Upper lobe of left lung (tissue), 6 donors: Measurements from ENCODE around the gene TROAP. TPM values are rescaled to one million over a fixed set of nuclear protein-coding genes. Genes with fewer than 3 reads are reported as not detected.

Experiments used
- ATAC-seq, 2 donors: fragments of 200-7000 bp; cut with Tn5 transposase; one replicate each; pipeline ENCODE4 v1.9.1; 2022; ENCODE audit warnings: mild to moderate bottlenecking in 2 of 2, moderate library complexity in 2 of 2; ENCODE audit not compliant: low FRiP score in 2 of 2
- DNase-seq, 2 donors: peaks; one replicate each; pipeline ENCODE4 v3.0.0-alpha.2; 2019 to 2020
- H3K27ac ChIP-seq, 4 donors: fragments of 200-600 bp; sonication (generic); one replicate each; pipeline ENCODE4 v1.5.1; 2016 to 2019
- H3K27me3 ChIP-seq, 4 donors: fragments of 200-600 bp; sonication (generic); one replicate each; pipeline ENCODE4 v1.5.1; 2017 to 2019
- H3K36me3 ChIP-seq, 4 donors: fragments of 200-600 bp; sonication (generic); one replicate each; pipeline ENCODE4 v1.5.1; 2016 to 2019
- H3K4me1 ChIP-seq, 4 donors: fragments of 200-600 bp; sonication (generic); one replicate each; pipeline ENCODE4 v1.5.1; 2018 to 2019
- H3K4me3 ChIP-seq, 4 donors: fragments of 200-600 bp; sonication (generic); one replicate each; pipeline ENCODE4 v1.5.1; 2017 to 2019; ENCODE audit warnings: mild to moderate bottlenecking in 2 of 4, moderate library complexity in 1 of 4
- H3K9me3 ChIP-seq, 4 donors: fragments of 200-600 bp; sonication (generic); one replicate each; pipeline ENCODE4 v1.5.1; 2018 to 2019
- EP300 ChIP-seq, 4 donors: sonication (generic); formaldehyde crosslinking; IDR thresholded peaks; one replicate each; pipeline ENCODE4 v1.5.1; 2017; ENCODE audit warnings: antibody characterized with exemption in 4 of 4, control low read depth in 2 of 4
- POLR2A ChIP-seq, 4 donors: fragments of 450-650 bp; IDR thresholded peaks; one replicate each; pipeline ENCODE4 v1.5.1; 2016 to 2017; ENCODE audit warnings: antibody characterized with exemption in 4 of 4, mild to moderate bottlenecking in 2 of 4
- POLR2AphosphoS5 ChIP-seq, 2 donors: sonication (generic); formaldehyde crosslinking; IDR thresholded peaks; one replicate each; pipeline ENCODE4 v1.5.1; 2017; ENCODE audit warnings: antibody characterized with exemption in 2 of 2
- WGBS, 2 donors: methylation state at CpG; one replicate each; pipeline ENCODE4 v1.1.5; 2017 to 2018; 5-methylcytosine and 5-hydroxymethylcytosine counted together
- total RNA-seq, 6 donors: library from RNA; depleted of rRNA in 4 of 6; stranded (reverse); fragments of >200 nt in 4 of 6; gene quantifications; one replicate each; pipeline versions ENCODE4 v1.1.0 to v1.2.1, GENCODE V29; 2016 to 2021
- TF ChIP-seq, protein P1 (sequence below), 6 experiments: fragments of 450-650 bp in 4 of 6; fragments of 200-600 bp in 2 of 6; sonication (generic) in 2 of 6; IDR thresholded peaks; one replicate each; pipeline ENCODE4 v1.5.1; 2016 to 2019; ENCODE audit warnings: antibody characterized with exemption in 6 of 6
- donor health status: DM: no; HTN: no; CAD: no; lungs with moderate emphysema.
- donor health status: DM: no; HTN: yes; CAD: no; lungs with severe emphysema.

TROAP gene
- total RNA-seq, 6 donors from 2014 or later: 0.86 to 3.3 (median 3.0) TPM; not detected in 2

DNA sequence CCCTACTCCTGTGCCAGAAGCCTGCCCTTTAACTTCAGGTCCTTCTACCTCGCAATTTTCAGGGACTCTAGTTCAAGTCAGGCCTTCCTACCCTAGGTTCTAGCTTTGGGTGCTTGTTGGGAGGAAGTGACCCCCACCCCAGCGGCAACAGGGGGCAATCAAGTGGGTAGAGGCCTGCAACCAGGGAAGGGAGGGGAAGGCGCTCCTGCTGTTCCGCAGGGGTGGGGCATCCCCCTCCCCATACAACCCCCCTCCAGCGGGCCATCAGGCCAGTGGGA, 28.3 kb upstream of the TROAP start:
- Histone ChIP-seq H3K36me3 (no peaks in the 10 kb centered on the region), H3K27ac (no peak overlapping the region), H3K9me3 (no peaks in the 10 kb centered on the region), H3K27me3 (peaks cover 0 to 42% (median 34%) of the 10 kb centered on the region in 4 donors), H3K4me1 (peaks cover 21 to 46% (median 29%) of the 10 kb centered on the region in 4 donors), H3K4me3 (no peak overlapping the region)
- no peak for TF ChIP-seq POLR2A (IDR thresholded peaks at IDR 0.05)
- TF ChIP-seq EP300 (IDR thresholded peaks at IDR 0.05): no peak
- TF ChIP-seq POLR2AphosphoS5 (IDR thresholded peaks at IDR 0.05): no peak
- TF ChIP-seq, protein P1, sequence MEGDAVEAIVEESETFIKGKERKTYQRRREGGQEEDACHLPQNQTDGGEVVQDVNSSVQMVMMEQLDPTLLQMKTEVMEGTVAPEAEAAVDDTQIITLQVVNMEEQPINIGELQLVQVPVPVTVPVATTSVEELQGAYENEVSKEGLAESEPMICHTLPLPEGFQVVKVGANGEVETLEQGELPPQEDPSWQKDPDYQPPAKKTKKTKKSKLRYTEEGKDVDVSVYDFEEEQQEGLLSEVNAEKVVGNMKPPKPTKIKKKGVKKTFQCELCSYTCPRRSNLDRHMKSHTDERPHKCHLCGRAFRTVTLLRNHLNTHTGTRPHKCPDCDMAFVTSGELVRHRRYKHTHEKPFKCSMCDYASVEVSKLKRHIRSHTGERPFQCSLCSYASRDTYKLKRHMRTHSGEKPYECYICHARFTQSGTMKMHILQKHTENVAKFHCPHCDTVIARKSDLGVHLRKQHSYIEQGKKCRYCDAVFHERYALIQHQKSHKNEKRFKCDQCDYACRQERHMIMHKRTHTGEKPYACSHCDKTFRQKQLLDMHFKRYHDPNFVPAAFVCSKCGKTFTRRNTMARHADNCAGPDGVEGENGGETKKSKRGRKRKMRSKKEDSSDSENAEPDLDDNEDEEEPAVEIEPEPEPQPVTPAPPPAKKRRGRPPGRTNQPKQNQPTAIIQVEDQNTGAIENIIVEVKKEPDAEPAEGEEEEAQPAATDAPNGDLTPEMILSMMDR (IDR thresholded peaks at IDR 0.05): no peak
- ATAC-seq (no peak), DNase-seq (no peak)
- 67 to 71% methylated on average over 1 to 5 of the region's 5 CpGs for WGBS, 2 donors

DNA sequence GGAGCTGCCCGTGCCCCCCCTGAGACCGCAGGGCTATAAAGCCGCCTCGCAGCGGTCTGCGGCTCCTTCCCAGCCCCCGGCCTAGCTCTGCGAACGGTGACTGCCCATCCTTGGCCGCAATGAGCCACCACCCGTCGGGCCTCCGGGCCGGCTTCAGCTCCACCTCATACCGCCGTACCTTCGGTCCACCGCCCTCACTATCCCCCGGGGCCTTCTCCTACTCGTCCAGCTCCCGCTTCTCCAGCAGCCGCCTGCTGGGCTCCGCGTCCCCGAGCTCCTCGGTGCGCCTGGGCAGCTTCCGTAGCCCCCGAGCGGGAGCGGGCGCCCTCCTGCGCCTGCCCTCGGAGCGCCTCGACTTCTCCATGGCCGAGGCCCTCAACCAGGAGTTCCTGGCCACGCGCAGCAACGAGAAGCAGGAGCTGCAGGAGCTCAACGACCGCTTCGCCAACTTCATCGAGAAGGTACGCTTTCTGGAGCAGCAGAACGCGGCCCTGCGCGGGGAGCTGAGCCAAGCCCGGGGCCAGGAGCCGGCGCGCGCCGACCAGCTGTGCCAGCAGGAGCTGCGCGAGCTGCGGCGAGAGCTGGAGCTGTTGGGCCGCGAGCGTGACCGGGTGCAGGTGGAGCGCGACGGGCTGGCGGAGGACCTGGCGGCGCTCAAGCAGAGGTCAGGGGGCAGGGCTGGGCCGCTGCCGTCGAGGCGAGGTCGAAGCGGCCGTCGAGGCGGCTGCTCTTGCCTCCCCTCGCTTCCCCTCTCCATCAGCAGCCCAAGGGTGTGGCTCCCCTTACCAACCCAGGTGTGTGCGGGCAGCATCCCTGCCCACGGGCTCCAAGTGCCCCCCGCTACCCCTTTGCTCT, 27.7 kb upstream of the TROAP start, which contains the start of gene PRPH:
Gene PRPH (plus strand): TSS at position 66 of the 855 bp plus-strand sequence. CDS start 54 bp downstream, at position 120.
- no peaks in the 10 kb centered on the region for H3K36me3 ChIP-seq
- no peak within 1 kb of the TSS for H3K4me3 ChIP-seq
- WGBS, 2 donors: 26 to 52% methylated on average over 13 to 70 of the region's 82 CpGs
- ATAC-seq: peak in 1 of 2 donors; percentile 7
- peak in 1 of 2 donors; percentile 87 for DNase-seq
- H3K9me3 ChIP-seq: no peaks in the 10 kb centered on the region
- H3K27me3 ChIP-seq: peaks cover 0 to 42% (median 34%) of the 10 kb centered on the region in 4 donors
- H3K4me1 ChIP-seq: peaks cover 21 to 46% (median 29%) of the 10 kb centered on the region in 4 donors
- H3K27ac ChIP-seq: no peak within 1 kb of the TSS
- TF ChIP-seq POLR2A (IDR thresholded peaks at IDR 0.05) (no peak), EP300 (IDR thresholded peaks at IDR 0.05) (no peak), POLR2AphosphoS5 (IDR thresholded peaks at IDR 0.05) (no peak)
- TF ChIP-seq, protein P1 (IDR thresholded peaks at IDR 0.05): no peak

DNA sequence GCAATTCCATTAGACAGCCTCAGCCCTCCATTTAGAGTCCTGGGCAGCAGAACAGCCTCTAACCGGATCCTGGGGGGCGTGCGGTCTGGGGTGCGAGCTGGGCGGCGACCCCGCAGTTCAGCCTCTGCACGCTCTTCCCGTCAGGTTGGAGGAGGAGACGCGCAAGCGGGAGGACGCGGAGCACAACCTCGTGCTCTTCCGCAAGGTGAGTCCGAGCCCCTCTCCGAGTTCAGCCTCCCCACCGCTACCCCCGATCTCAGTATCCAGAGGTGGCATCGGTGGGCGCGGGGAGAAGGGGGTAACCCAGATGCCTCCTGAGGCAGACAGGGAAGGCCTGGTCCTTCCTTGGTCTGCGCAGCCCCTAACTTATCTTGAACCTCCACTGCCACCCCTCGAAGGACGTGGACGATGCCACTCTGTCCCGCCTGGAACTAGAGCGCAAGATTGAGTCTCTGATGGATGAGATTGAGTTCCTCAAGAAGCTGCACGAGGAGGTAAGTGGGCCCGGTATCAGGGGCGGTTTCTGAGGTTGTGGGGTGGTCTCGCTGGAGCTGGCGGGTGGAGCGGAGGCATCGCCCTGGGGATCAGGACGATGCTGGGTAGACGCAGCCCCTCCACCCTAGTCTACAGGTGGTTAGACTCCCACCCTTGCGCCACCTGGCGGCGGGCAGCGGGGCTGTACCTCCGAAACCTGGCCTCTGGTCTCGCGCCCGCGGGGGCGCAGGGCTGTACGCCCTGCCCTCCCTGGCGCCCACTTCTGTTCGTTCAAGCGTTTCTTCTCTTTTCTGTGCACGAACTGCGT, 26.8 kb upstream of the TROAP start:
- no peaks in the 10 kb centered on the region for H3K36me3 ChIP-seq
- H3K27me3 ChIP-seq: peaks cover 0 to 42% (median 34%) of the 10 kb centered on the region in 4 donors
- H3K4me3 ChIP-seq: peak overlapping the region in 3 of 4 donors; percentile 6 to 27 (median 12)
- peaks cover 21 to 46% (median 29%) of the 10 kb centered on the region in 4 donors for H3K4me1 ChIP-seq
- no peaks in the 10 kb centered on the region for H3K9me3 ChIP-seq
- peak in 1 of 2 donors; percentile 56 for ATAC-seq
- TF ChIP-seq, protein P1 (IDR thresholded peaks at IDR 0.05): peak; percentile 58 to 80 (median 68)
- TF ChIP-seq POLR2A (IDR thresholded peaks at IDR 0.05) (no peak), EP300 (IDR thresholded peaks at IDR 0.05) (no peak), POLR2AphosphoS5 (IDR thresholded peaks at IDR 0.05) (no peak)
- WGBS, 2 donors: 20 to 23% methylated on average over 13 to 53 of the region's 54 CpGs
- no peak overlapping the region for H3K27ac ChIP-seq
- DNase-seq: peak; percentile 58 to 91

DNA sequence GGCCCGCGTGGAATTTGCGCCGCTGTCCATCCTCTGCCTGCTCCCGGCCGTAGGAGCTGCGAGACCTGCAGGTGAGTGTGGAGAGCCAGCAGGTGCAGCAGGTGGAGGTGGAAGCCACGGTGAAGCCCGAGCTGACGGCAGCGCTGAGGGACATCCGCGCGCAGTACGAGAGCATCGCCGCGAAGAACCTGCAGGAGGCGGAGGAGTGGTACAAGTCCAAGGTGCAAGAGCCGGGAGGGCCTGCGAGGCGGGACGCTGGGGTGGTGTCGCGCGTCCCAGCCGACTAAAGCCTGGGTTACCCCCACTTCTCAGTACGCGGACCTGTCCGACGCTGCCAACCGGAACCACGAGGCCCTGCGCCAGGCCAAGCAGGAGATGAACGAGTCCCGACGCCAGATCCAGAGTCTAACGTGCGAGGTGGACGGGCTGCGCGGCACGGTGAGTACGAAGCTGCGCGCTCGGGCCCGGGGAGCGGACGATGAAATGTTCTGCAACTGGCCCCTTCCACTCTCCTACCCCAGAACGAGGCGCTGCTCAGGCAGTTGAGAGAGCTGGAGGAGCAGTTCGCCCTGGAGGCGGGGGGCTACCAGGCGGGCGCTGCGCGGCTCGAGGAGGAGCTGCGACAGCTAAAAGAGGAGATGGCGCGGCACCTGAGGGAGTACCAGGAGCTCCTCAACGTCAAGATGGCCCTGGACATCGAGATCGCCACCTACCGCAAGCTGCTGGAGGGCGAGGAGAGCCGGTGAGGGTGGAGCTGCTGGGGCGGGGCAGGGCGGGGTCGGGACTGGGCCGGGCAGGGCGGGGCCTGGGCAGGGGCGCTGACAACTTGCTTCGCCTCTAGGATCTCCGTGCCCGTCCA, 26.0 kb upstream of the TROAP start:
- 7 to 12% methylated on average over 33 to 45 of the region's 77 CpGs for WGBS, 2 donors
- TF ChIP-seq EP300 (IDR thresholded peaks at IDR 0.05): no peak
- TF ChIP-seq, protein P1 (IDR thresholded peaks at IDR 0.05): peak in 5 of 6 experiments; percentile 5 to 28 (median 23)
- no peak for TF ChIP-seq POLR2AphosphoS5 (IDR thresholded peaks at IDR 0.05)
- TF ChIP-seq POLR2A (IDR thresholded peaks at IDR 0.05): no peak
- DNase-seq (peak; percentile 49 to 82), ATAC-seq (peak in 1 of 2 donors; percentile 43)
- Histone ChIP-seq H3K9me3 (no peaks in the 10 kb centered on the region), H3K27me3 (peaks cover 0 to 42% (median 34%) of the 10 kb centered on the region in 4 donors), H3K36me3 (no peaks in the 10 kb centered on the region), H3K27ac (no peak overlapping the region), H3K4me3 (peak overlapping the region; percentile 6 to 27 (median 12)), H3K4me1 (peaks cover 21 to 46% (median 29%) of the 10 kb centered on the region in 4 donors)
